GM18502 (cell line): ENCODE results near the gene SPOCK1.

Experiments
- ATAC-seq: cut with Tn5 transposase; IDR thresholded peaks from one replicate; pipeline ENCODE4 v1.9.1; 2021; ENCODE audit warnings: mild to moderate bottlenecking; ENCODE audit not compliant: unreplicated experiment, poor library complexity

Gene SPOCK1

DNA sequence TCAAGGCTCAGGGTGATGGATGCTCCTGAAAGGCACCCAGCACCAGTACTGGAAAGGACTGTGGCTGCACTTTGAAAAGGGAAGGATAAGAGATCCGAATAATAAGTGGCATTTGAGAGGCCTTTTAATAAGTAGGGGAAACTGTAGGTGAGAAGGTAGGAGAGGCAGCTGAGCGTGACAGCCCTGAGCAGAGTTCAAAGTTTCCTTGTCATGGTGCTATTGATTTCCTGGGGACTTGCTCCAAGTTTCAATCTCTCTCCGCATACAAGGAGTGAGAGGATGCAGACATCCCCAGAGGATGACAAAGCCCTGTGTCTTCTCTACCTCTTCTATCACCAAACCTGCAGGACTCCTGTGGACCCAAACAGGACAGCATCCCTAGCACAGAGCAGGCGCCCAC is 354.5 kb downstream of the SPOCK1 start:
- no peak for ATAC-seq

DNA sequence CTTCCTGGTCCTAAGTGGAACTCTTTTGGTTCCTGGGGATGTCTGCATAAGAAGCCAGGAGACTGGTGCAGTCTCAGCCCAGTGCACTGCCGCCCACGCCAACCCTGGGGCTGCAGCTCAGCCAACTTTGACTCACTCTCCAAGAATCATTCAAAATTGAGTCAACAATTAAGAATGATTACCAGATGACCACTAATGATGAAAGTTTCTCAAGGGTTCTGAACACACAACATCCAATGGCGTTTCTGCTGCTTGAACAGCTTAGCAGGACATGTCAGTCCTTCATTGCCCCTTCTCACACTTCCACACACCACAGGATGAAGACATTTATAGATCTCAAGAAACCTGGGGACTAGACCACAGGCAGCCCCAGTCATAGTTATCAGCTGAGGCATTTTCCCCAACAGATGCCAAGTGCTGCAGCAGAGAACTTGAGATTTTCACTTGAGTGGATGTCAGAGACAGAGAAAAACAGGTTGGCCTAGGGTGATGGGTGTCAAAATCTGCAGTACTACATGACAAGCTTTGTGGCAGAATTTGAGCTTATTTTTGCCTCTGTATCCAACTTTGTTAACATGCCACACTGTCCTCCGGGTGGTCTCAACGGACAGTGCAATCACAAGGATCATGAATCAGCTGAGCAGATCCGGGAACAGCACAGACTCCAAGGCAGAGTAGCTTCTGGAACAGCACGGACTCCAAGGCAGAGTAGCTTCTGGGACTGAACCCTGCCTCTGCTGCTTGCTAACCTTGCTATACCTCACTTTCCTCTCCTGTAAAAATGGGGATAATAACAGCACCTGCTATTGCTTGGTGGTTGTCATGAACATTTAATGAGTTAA is 356.1 kb downstream of the SPOCK1 start:
- no peak for ATAC-seq

DNA sequence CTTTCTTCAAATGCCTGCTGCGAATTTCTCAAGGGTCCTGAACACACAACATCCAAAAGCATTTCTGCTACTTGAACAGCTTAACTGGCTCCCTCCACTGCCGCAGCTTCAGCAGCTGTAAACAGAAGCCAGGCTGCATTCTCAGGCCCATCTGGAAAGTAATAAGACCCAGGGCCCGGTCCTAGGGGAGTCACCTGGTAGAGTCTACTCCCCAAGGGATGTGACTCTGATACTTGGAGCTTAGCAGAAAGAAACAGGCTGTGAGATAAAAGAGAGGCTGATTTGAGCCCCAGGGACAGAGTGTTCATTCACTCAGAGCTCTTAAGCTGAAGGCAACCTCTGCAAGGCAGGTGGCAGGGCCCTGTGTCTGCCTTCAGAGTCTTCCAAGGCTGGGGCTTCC is 356.8 kb downstream of the SPOCK1 start:
- ATAC-seq: no peak

GRCh38 chr5:137141779-137142178 is 357.3 kb downstream of the SPOCK1 start:
- ATAC-seq: no peak

DNA sequence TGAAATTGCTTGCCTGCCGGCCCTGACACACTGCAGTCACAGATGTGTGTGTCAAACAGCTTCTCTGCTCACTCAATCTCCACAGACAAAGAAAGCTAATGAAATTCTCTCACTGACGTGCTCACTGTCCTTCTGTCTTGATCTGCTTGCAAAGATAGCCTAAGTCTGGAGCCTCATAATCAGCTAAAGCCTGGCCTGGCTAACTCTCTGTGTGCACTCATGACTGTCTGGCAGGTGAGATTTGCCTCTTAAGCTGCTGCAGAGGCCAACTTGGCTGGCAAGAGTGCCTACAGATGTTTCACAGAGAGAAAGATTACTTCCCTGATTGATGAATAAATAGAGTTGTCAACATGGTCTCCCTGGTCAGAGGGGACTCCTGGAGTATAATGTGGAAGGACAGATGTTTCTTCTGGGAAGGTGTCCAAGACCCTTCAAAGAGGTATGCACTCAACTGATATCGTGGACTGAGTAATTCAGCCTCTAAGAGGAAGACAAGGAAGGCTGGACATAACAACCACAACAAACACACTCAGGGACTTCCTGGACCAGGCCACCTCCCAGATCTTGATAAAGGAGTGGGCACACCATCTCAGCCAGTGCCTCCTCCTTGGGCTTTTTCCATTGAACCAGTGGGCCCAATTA is 362.0 kb downstream of the SPOCK1 start:
- ATAC-seq: no peak

DNA sequence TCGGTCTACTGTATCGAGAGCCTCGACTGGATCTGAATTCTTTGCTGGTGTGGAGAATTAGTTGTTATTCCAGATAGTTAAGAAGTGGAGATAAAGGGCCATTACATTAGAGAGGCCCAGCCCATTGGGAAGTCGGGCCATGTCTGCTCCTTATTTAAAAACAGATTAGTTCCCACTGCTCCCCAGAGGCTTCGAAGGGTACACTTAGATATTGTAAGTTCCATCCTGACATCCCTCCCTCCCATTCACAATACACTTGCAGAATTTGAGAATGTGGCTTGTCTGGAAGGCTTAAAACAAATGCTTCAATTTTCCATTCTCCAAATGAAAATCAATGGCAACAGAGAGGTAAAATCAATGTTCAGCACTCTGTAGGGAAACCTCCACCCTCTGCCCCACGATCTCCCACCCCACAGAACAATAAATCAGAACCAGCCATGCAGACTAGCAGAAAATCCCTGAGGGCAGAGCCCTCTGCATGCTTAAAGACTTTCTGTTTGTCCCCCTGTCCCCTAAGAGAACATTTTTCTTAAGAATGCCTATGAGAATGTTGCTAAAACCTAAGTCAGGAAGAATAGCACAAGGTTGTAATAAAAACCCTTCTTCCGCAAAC is 364.1 kb downstream of the SPOCK1 start:
- ATAC-seq: no peak

DNA sequence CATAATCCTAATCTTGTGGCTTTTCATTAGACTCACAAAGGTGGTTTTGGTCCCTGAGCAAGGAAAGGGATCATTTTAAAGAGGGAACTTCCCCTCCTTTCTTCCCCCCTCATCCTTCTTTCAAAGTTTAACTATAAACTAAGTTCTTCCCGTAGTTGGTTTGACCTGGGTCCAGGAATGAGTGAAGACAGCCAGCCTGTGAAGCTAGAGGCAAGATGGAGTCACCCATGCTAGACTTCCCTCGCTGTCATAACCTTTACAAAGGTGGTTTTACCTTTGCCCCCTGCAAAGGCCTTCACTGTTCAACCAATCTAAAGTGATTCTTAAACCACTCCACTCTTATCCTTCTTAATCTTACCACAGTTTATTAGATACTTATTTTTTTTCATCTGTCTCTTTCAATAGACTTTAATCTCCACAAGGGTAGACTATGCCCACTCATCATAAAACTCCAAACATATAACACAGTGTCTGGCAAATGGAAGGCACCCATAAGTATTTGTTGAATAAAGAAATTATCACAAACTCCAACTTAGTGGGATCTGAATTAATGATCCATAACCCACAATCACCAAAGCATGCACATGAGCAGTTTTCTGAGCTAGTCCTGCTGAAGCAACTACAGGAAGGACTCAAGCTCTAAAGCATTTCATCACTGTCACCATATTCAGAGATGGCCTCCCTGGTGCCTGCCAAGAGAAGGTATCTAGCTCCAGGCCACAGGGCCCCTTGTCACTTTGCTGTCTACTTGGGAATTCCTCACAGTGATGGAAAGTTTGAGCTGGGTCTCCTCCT is 369.0 kb downstream of the SPOCK1 start:
- ATAC-seq: no peak

DNA sequence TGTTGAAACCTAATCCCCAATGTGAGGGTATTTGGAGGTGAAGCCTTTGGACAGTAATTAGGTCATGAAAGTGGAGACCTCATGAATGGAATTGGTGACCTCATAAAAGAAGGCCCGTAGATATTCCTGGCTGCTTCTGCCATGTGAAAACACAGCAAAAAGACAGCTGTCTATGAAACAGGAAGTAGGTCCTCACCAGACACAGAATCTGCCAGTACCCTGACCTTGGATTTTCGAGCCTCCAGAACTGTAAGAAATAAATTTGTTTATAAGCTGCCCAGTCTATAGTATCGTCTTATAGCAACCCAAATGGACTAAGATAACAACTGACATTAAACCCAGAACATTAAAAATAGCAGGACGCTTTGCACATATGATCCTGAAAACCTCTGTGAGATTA is 371.1 kb downstream of the SPOCK1 start:
- ATAC-seq: no peak

- ATAC-seq: no peak
Measured at GRCh38 chr5:137126829-137127228, 372.3 kb downstream of the SPOCK1 start.

DNA sequence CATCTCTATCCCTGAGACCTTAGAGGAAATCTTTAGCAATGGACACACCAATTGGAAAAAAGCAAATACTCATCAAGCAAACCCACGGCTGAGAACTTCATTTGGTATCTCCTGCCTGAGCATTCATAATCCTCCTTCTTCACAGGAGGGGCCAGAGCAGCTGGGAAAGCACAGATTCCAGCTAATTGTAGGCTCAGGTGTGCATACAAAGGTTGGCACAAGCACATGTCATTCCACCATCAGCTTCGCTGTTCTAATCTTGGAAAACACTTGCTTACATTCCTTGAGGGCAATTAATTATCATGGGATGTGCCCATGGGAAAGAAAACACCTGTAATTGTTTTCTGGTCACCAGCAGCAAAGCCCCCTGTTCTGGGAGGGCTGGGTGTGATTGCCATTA is 376.6 kb downstream of the SPOCK1 start:
- ATAC-seq: no peak

GRCh38 chr5:137122075-137122474 is 377.1 kb downstream of the SPOCK1 start:
- ATAC-seq: no peak

DNA sequence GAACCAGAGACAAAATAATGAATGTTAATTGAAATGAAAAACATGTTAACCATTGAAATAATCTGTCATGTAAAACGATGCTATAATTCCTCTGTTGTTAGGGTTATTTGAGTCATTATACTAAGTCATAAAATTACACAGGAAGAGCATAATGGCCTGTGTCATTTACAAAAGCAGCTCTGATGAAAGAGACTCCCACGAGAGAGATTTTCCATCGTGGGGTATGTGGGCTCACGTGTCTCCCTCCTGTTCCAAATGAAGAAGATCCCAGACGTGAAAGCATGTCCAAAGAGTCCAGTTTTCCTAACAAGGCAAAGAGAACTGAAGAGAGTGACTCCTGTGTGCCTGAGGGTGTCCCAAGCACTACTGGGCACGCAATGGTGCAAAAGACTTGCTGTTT is 379.8 kb downstream of the SPOCK1 start:
- ATAC-seq: no peak

DNA sequence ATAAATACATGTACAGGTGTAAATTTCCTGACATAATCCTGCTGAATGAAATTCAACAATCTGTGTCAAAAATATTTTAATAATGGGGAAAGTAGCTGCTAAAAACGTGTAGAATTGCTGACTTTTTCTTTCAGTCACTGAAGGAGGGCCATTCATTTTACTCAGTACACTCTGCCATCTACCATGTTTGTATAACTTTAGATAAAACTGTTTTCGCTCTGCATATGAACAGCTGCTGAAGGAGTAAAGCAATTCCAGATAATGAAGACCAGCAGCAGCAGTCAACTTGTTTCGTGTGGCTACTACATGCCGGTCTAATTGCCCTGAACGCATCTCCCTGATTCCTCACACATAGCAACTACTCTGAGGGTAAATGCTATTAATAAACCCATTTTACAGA is 380.5 kb downstream of the SPOCK1 start:
- no peak for ATAC-seq

GRCh38 chr5:137115152-137115551 is 384.0 kb downstream of the SPOCK1 start:
- ATAC-seq: no peak

DNA sequence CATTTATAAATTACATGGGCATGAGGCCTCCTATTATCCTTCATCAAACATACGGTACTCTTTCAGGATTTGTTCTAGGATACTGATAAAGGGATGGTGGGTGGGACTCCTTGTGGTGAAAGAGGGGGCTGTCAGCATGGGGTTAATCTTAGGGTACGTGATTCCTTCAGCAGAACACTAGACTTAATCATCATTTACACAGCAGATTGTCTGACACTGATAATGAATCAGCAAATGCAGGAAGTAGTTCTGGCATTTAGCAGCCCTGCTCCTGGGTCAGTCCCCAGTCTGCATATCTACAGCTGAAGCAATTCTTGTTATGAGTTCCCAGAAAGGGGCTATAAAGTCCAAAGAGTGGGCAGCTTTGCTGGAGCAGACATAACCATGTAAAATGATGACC is 384.6 kb downstream of the SPOCK1 start:
- ATAC-seq: no peak

DNA sequence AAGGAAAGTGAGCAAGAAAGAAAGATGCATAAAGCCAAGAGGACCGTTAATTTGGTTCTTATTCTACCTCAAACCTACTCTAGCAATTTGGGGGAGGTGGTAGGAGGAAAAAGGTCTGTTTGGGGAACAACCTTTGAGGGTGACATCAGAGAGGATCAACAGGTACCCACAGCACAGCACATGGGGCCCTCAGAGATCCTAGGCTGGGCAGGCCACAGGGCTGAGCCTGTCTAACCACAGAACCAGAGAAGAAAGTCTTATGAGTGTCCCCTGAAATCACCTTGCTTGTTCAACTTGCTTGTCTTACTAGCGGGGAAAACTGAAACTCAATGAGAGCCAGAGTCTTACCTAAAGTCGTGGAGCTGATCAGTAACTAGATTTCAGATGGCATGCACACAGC is 385.2 kb downstream of the SPOCK1 start:
- no peak for ATAC-seq

DNA sequence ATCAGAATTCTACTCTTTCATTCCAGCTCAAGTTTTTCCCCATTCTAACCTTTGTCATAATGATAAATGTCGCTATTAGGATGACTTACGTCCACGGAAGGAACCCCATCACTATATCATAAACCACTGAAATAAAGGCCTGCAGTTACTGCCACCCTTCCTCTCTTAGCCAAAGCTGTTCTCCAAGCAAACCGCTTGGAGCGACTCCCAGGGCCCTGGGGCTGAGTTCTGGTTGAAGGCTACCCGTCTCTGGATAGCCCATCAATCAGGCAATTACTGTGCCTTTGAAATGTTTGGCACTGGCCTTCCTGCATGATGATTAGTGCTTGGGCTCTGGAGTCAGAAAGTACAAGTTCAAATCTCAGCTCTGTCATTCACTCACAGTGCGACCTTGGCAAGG is 386.0 kb downstream of the SPOCK1 start:
- no peak for ATAC-seq

DNA sequence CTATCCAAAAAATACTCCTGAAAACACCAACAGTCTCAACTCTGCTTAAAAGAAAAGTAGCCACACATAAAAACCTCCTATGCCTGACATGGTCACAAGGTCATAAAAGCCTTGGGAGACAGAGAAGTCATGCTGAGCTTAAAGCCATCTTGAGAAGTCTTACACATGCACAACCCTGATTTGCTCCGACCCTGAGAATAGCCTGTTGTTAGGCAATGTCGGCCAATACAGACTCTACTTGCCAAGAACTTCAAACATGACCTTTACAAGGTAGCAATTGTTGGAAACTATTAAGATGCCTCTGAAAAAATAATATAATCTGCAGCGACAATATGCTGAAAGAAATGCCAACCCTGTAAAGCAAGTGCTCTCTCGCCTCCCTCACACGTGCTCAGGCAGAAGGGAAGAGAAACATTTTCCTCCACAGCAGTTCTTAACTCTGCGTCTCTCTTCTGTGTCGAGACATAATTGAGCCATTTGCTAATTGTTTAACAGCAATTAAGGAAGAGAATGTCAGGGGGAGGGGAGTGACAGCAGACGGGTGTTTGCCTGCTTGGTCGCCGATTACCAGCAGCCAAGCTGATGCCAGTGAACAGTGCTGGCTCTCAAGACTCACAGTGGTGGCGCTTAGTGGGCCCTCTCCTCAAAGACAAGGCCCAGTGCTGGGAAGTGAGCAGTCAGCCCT is 393.6 kb downstream of the SPOCK1 start:
- ATAC-seq: no peak

- no peak for ATAC-seq
Measured at GRCh38 chr5:137101544-137101943, 397.6 kb downstream of the SPOCK1 start.

DNA sequence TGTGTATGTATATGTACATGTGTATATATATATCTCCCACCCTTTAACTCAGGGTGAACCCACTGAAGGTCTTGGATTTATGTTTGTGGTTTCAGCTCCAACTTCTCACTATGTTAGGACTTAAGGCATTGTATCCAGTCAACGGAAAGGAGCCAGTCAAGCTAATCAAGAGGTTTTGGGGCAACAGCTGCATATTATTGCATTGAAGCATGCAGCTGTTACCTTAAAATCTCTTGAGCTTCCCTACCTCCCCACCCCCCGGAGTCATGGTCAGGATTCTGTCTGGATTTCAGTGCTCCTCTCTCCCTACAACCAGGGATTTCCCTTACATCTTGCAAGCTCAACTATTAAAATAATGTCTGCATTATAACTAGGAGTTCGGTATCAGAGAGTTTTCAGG is 399.5 kb downstream of the SPOCK1 start:
- ATAC-seq: no peak
